ENCODE data around the gene SERINC2. TPM values are rescaled to one million over a fixed set of nuclear protein-coding genes. Genes with fewer than 3 reads are reported as not detected.

The SERINC2 gene
- total RNA-seq, 1 experiment from 2014 or later = 14.1 TPM

- DNase-seq = peak; percentile 76
- Histone ChIP-seq H4K8ac (replicated peaks; ENCODE audit: insufficient read length, low read depth, low read length) (no peak overlapping the region), H2BK15ac (ENCODE audit: low read depth, low read length) (no peak overlapping the region), H2BK5ac (ENCODE audit: insufficient read length, low read length) (no peak overlapping the region), H3K18ac (ENCODE audit: insufficient read length, low read depth, low read length) (no peak overlapping the region), H3K27ac (ENCODE audit: insufficient read length, low read depth, low read length) (no peak overlapping the region), H3K27me3 (ENCODE audit: insufficient read depth, low read length) (no peaks in the 10 kb centered on the region), H3K4me1 (ENCODE audit: insufficient read depth, low read length) (peaks cover 13% of the 10 kb centered on the region), H3K9ac (ENCODE audit: extremely low read depth, insufficient read length, low read length) (no peak overlapping the region), H4K5ac (ENCODE audit: insufficient read length, low read depth, low read length) (no peak overlapping the region), H2BK120ac (ENCODE audit: low read depth, low read length, poor library complexity, severe bottlenecking) (no peak overlapping the region), H3K23me2 (ENCODE audit: insufficient read length, low read depth, low read length, poor library complexity, severe bottlenecking) (peaks cover 10% of the 10 kb centered on the region), H3K23ac (ENCODE audit: insufficient read length, low read depth, low read length) (no peak overlapping the region), H3K79me1 (ENCODE audit: insufficient read depth, low read depth, low read length, poor library complexity, severe bottlenecking) (no peaks in the 10 kb centered on the region), H3T11ph (ENCODE audit: low read length) (no peak overlapping the region), H2BK12ac (ENCODE audit: insufficient read length, low read depth, low read length) (no peak overlapping the region), H4K91ac (ENCODE audit: insufficient read length, low read depth, low read length) (no peak overlapping the region), H3K9me3 (ENCODE audit: control insufficient read depth, low read depth, low read length) (no peaks in the 10 kb centered on the region), H3K56ac (ENCODE audit: insufficient read length, low read depth, low read length) (no peak overlapping the region), H3K4ac (ENCODE audit: low read depth, low read length) (no peak overlapping the region), H2AK5ac (ENCODE audit: insufficient read length, low read length) (no peak overlapping the region), H2AFZ (ENCODE audit: low read length) (no peak overlapping the region), H4K20me1 (ENCODE audit: control insufficient read depth, insufficient read depth, insufficient read length) (no peaks in the 10 kb centered on the region), H3K79me2 (ENCODE audit: insufficient read depth, low read length) (no peaks in the 10 kb centered on the region), H2BK20ac (ENCODE audit: low read depth, low read length, poor library complexity, severe bottlenecking) (no peak overlapping the region), H3K4me2 (ENCODE audit: insufficient read depth, insufficient read length, low read length) (no peak overlapping the region), H3K14ac (ENCODE audit: insufficient read depth, low read length) (no peak overlapping the region)
- TF ChIP-seq CTCF (conservative IDR thresholded peaks at IDR 0.05) = no peak
- H3K27me3 Mint-ChIP-seq (ENCODE audit: low read depth) = peaks cover 3% of the 10 kb centered on the region; the same call in 1 of the 2 replicates
- no peak overlapping the region; a peak in 1 of 5 replicates for H3K4me3 Mint-ChIP-seq
- H3K4me1 Mint-ChIP-seq = peaks cover 34 to 45% of the 10 kb centered on the region in 2 experiments
- no CpG with 5 or more reads among the region's 8 CpGs for whole genome bisulfite sequencing (ENCODE audit: extremely low coverage, insufficient read length, low lambda C conversion rate)
- H3K36me3 Mint-ChIP-seq (ENCODE audit: insufficient read depth in 1 of 3, low read depth in 3 of 3) = no peaks in the 10 kb centered on the region
- no peaks in the 10 kb centered on the region; a peak in 1 of 5 replicates for H3K9me3 Mint-ChIP-seq
- H3K27ac Mint-ChIP-seq = peak overlapping the region; percentile 59 to 78 (median 69); a peak in 6 of 7 replicates
Measured at GRCh38 chr1:31376375-31377134, 36.5 kb upstream of the SERINC2 start.
